NCI-H2029 treated with DMSO at 0.1 percent for 48 hours (cell line): ENCODE data around the gene TOP3B.

ENCODE experiments used
- DNase-seq: peaks from one replicate; lab custom pipeline; 2025; lab: John Stamatoyannopoulos, UW

The TOP3B gene

DNA sequence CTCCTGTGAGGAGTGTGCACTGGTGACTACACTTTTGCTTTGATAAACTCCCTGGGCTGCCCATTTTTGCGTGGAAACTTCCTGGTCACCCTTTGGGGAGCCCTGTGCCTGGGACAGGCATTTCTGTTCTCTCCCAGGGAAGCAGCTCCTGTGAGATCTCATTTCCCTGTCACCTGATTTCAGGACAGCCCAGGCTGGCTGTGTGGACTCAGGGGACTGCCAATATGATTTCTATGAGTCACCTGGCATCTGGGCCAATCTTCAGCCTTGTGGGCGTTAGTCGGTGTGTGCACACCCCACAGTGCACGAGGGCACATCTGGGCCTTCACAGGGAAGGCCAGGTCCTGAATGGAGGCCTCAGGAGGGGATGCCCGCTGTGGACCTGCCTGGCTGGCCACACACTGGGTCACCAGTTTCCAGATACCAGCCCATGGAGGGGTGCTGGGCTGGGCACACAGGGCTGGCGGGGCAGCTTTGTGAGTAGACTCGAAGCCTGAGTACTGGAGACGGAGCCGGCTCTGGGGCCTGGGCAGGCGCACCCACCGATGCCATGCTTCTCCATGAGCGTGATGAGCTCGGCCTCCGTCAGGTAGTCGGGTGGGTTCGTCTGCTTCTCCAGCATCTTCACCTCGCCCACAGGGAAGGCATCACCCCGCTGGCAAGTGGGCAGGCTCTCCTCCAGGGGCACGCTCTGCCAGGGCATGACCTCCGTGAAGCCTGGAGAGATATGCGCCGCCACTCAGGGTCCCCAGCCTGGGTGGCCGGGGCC, 20.5 kb downstream of the TOP3B start:
- no peak for DNase-seq

GRCh38 chr22:21961127-21961867, 21.3 kb downstream of the TOP3B start:
- DNase-seq, result no peak

GRCh38 chr22:21960200-21961126, 22.1 kb downstream of the TOP3B start:
- no peak for DNase-seq

GRCh38 chr22:21959274-21960074, 23.1 kb downstream of the TOP3B start:
- no peak for DNase-seq

GRCh38 chr22:21958360-21959273, 24.0 kb downstream of the TOP3B start:
- DNase-seq, result no peak

DNA sequence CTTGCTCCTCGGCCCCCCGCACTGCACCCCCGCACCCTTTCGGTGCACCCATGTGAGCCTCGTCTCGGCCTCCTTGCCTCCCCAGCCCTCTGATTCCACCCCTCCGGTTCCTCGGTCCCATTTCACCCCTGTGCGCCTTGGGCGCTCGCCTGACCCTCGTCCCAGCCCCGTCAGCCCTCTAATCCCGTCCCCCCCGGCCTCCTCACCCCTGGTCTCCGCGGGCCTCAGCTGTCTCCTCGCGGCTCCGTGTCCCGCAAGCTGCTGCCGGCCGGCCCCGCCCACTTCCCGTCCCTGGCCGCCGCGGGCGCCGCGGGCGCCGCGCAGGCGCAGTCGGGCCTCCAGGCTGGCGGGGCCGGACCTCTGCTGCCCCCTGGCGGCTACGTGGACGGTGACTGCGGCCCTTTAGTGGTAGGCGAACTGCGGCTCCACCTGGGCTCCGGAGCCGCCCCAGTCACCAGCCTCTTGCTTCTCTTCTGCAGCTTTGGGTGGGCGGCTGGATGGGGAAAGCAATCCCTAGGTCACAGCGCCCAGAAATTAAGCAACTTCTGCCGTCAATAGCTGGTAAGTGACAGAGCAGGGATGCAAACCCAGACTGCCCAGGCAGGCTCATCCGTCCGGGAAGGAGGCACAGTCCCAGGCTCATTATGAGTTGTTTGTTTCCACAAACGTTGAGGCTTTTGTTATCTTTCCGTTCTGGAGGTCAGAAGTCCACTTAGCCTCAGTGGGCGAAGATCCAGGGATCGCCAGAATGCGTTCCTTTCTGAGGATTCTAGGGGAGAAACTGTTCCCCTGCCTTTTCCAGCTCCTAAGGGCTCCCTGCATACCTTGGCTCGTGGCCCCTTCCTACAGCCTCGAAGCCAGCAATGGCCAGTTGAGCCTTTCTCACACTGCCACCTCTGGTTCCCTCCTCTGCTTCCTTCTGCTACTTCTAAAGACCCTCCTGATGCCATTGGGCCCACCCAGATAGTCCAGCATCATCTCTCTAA, 29.7 kb downstream of the TOP3B start, which contains the start of gene PPM1F:
TSS of gene PPM1F (minus strand) at position 263 of the 986 bp plus-strand sequence. CDS start 6,800 bp downstream, outside the sequence.
- DNase-seq, result peak; percentile 28

DNA sequence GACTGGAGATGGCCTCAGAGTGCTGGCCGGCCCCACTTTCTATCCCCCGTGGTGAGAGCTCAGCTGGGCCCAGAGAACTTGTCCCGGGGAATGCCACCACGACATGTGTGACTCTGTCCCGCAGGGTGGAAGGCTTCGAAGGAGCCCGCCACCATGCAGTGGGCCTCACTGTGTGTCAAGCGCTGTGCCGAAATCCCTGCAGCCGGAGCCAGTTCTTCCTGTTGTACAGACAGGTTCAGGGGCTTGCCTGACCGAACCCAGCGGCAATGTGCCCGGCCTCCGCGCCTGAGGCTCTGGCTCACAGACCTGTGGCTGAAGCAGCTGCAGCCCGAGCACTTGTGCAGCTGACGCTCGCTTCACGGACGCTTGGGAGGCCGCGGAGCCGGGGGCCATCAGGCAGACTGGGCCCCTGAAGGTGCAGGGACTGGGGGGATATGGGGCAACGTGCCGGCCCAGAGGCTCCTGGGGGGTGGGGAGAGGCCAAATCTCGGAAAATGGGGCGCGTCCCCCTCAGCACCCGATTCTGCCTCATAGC, 30.6 kb downstream of the TOP3B start:
- DNase-seq, result no peak

DNA sequence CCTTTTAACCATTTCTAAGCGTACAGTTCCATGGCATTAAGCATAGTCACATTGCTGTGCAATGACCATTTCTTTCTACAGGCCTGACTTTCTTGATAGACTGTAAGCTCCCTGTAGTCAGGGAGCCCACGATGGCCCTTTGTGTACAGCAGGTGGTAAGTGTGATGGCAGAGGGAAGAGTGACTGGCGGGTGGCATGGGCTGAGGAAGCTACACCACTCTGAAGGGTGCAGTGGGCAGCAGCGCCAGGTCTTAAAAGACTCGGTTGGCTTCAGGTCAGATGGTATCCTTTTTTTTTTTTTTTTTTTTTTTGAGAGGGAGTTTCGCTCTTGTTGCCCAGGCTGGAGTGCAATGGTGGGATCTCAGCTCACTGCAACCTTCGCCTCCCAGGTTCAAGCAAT, 31.5 kb downstream of the TOP3B start:
- DNase-seq, result no peak

- no peak for DNase-seq
These were observed 32.6 kb downstream of the TOP3B start for GRCh38 chr22:21949948-21950347.

- no peak for DNase-seq
These were observed 33.0 kb downstream of the TOP3B start for GRCh38 chr22:21949569-21949918.

DNA sequence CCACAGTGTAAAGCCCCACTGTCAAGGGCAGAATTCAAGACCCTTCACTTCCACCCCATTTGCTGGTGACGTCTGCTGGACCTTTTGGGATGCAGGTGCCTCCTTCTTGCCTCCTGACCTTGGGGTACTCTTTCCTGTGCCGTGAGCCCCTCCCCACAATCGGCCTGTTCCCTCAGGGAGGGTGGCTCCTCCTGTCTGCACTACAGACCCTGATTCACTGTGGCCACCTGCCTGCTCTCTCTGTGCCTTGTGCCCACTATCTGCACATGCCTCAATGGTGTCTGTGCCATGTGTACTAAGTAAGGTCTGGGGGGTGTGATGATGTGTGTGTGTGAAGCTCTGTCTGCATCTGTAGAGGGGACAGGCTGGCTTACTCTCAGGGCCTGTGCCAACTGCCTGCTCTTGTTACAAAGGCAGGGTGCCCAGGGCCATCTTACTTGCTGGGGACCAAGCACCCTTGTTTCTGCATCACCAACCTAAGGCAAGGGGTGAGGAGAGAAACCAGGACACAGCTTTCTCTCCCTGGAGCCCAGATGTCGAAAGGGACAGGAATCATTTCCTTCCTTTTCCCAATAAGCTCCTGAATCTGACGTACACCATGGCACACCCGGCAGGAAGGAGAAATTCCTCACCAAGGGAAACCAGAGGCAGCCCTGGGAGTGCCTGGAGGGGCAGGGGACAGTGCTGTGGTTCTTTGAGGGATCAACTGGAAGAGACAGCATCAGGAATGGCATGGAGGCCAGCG, 33.6 kb downstream of the TOP3B start:
- DNase-seq, result no peak

DNA sequence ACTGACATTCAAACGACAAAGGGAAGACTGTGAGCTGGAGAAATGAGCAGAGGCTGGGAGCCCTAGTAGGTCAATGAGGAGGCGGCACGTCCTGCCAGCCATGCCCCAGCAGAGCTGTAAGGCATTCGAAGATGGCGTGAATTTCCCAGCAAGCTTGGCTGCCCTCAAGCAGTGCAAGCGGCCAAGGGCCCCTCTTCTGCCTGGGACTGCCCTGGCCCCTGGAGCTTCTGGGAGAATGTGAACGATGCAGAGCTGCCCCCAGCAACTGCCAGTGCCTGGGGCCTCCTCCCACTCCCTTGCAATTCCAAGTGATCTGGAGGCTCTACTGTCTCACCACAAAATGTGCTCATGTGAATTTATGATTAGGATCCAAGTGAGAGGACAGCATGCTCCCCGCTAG, 34.2 kb downstream of the TOP3B start:
- DNase-seq, result no peak

- DNase-seq, result no peak
These were observed 35.3 kb downstream of the TOP3B start for GRCh38 chr22:21947040-21948014.

DNA sequence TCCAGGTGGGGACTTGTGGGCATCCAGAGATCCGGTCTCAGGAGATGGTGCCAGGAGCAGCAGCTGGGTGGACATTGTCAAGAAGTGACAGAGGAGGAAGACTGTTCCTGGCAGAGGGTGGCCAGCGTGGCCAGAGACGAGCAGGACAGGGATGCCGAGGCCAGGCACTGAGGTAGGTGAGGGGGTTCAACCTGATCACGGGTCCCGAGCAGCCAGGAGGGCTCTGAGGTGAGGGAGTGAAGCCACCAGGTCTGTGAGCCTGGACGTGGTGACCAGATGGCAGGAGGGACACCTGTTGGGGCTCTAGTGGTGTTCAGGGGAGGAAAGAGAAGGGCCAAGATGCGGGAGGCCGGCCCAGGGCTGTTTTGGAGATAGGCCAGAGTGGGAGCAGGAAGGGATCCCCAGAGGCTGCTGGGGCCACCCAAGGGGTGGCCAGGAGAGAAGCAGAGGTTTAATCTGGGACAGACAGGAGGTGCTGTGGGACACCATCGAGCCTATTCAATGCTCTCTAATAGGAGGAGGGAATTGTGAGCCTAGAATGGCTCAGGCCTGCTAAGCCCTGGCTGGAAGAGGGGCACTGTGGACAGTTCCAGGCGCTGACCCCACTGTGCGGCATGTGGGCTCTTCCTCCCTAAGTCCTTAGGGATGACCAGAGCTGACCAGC, 36.2 kb downstream of the TOP3B start:
- DNase-seq, result no peak

- no peak for DNase-seq
These were observed 36.9 kb downstream of the TOP3B start for GRCh38 chr22:21945453-21946261.

- no peak for DNase-seq
These were observed 37.7 kb downstream of the TOP3B start for GRCh38 chr22:21944871-21945270.
